ENCODE measurements around the gene CSRP1. TPM values are rescaled to one million over a fixed set of nuclear protein-coding genes. Genes with fewer than 3 reads are reported as not detected.

Gene CSRP1
- total RNA-seq, 3 donors from 2014 or later, result 150 to 1,587 (median 214) TPM

GRCh38 chr1:201483373-201483949, 23.5 kb downstream of the CSRP1 start:
- peaks cover 20% of the 10 kb centered on the region for H3K4me1 ChIP-seq (ENCODE audit: low read depth)

GRCh38 chr1:201482755-201483154, 24.2 kb downstream of the CSRP1 start:
- no peak overlapping the region for H3K4me3 ChIP-seq
- DNase-seq, result no peak
- intact Hi-C loops (cut with DNase I, micrococcal nuclease), result no loop called here
- no peaks in the 10 kb centered on the region for H3K36me3 ChIP-seq (ENCODE audit: low read depth)
- ATAC-seq, result no peak
- peaks cover 20% of the 10 kb centered on the region for H3K4me1 ChIP-seq (ENCODE audit: low read depth)
- TF ChIP-seq CTCF (IDR thresholded peaks at IDR 0.05), result no peak
- H3K9me3 ChIP-seq, result no peaks in the 10 kb centered on the region

More at GRCh38 chr1:201483373-201483949, 23.5 kb downstream of the CSRP1 start:
- Histone ChIP-seq H3K9me3 (no peaks in the 10 kb centered on the region), H3K4me3 (no peak overlapping the region), H3K36me3 (ENCODE audit: low read depth) (no peaks in the 10 kb centered on the region)
- DNase-seq, result no peak
- intact Hi-C loops (cut with DNase I, micrococcal nuclease), result no loop called here
- no peak for ATAC-seq
- no peak for TF ChIP-seq CTCF (IDR thresholded peaks at IDR 0.05)

- DNase-seq, result peak; percentile 88 to 92 (median 88)
Observed at GRCh38 chr1:201481761-201482493, 25.0 kb downstream of the CSRP1 start.

GRCh38 chr1:201481004-201481380, 25.9 kb downstream of the CSRP1 start:
- Histone ChIP-seq H3K4me3 (no peak overlapping the region), H3K9me3 (no peaks in the 10 kb centered on the region), H3K36me3 (ENCODE audit: low read depth) (no peaks in the 10 kb centered on the region), H3K4me1 (ENCODE audit: low read depth) (peaks cover 20% of the 10 kb centered on the region)
- peak in 1 of 3 donors; percentile 62 for DNase-seq
- intact Hi-C loops (cut with DNase I, micrococcal nuclease), result no loop called here
- ATAC-seq, result no peak
- no peak for TF ChIP-seq CTCF (IDR thresholded peaks at IDR 0.05)

More at GRCh38 chr1:201481761-201482493, 25.0 kb downstream of the CSRP1 start:
- H3K9me3 ChIP-seq, result no peaks in the 10 kb centered on the region
- TF ChIP-seq CTCF (IDR thresholded peaks at IDR 0.05), result peak; percentile 91
- ATAC-seq, result peak; percentile 78
- intact Hi-C loops (cut with DNase I, micrococcal nuclease), result no loop called here
- H3K36me3 ChIP-seq (ENCODE audit: low read depth), result no peaks in the 10 kb centered on the region
- H3K4me3 ChIP-seq, result no peak overlapping the region
- H3K4me1 ChIP-seq (ENCODE audit: low read depth), result peaks cover 20% of the 10 kb centered on the region

GRCh38 chr1:201480231-201481003, 26.5 kb downstream of the CSRP1 start:
- ATAC-seq (peak; percentile 83), DNase-seq (peak; percentile 92 to 95 (median 93))
- intact Hi-C loops (cut with DNase I, micrococcal nuclease), result no loop called here

More at GRCh38 chr1:201480231-201481003, 26.5 kb downstream of the CSRP1 start:
- Histone ChIP-seq H3K9me3 (no peaks in the 10 kb centered on the region), H3K4me3 (no peak overlapping the region), H3K36me3 (ENCODE audit: low read depth) (no peaks in the 10 kb centered on the region), H3K4me1 (ENCODE audit: low read depth) (peaks cover 22% of the 10 kb centered on the region)
- no peak for TF ChIP-seq CTCF (IDR thresholded peaks at IDR 0.05)

All from mucosa of descending colon (tissue), 3 donors.